Lung microvascular endothelial cell (primary cell): ENCODE results near the gene ADCK1. TPM values are rescaled to one million over a fixed set of nuclear protein-coding genes. Genes with fewer than 3 reads are reported as not detected.

Source experiments
- total RNA-seq: library from RNA; depleted of rRNA; stranded (reverse); fragments of >200 nt; gene quantifications from 2 replicates; pipeline ENCODE4 v1.2.1, GENCODE V29; 2014

The ADCK1 gene
- total RNA-seq, 1 donor from 2014 or later: 2.4 TPM

Other genes starting within 250 kb of the ADCK1 start
- gene SPTLC2, start 183.5 kb upstream of the ADCK1 start, total RNA-seq: 42.3 and 62.3 TPM in 2 replicates
- gene ALKBH1, start 92.1 kb upstream of the ADCK1 start, total RNA-seq: 5.9 and 6.7 TPM in 2 replicates
- gene SLIRP, start 92.0 kb upstream of the ADCK1 start, total RNA-seq: 114 and 121 TPM in 2 replicates
- gene SNW1, start 39.0 kb upstream of the ADCK1 start, total RNA-seq: 28.6 and 33.3 TPM in 2 replicates